Transverse colon (tissue), 4 donors: ENCODE data around the gene SIL1. TPM values are rescaled to one million over a fixed set of nuclear protein-coding genes. Genes with fewer than 3 reads are reported as not detected.
"Not testable (repeated sequence)": the region's sequence is repeated elsewhere in the genome, so short reads cannot be mapped to it uniquely, and the experiment has no call there.

ENCODE experiments used
- DNase-seq: peaks from one replicate; pipeline ENCODE4 v3.0.0-alpha.2; 2019
- H3K27ac ChIP-seq, 4 donors: fragments of 200-600 bp; sonication (generic); 2 replicates each; pipeline ENCODE4 v1.5.1; 2016 to 2018; ENCODE audit warnings: inconsistent platforms in 4 of 4
- H3K27me3 ChIP-seq: fragments of 200-600 bp; sonication (generic); 2 replicates; pipeline ENCODE4 v1.5.1; 2017; ENCODE audit warnings: inconsistent platforms
- H3K36me3 ChIP-seq, 4 donors: fragments of 200-600 bp; sonication (generic); 2 replicates each; pipeline ENCODE4 v1.5.1; 2017 to 2019; ENCODE audit warnings: inconsistent platforms in 4 of 4
- H3K4me1 ChIP-seq, 4 donors: fragments of 200-600 bp; sonication (generic); 2 replicates each; pipeline ENCODE4 v1.5.1; 2017 to 2020; ENCODE audit warnings: inconsistent platforms in 4 of 4
- H3K4me3 ChIP-seq, 4 donors: fragments of 200-600 bp; sonication (generic); 1 replicate in 1 of 4; 2 replicates in 3 of 4; pipeline versions ENCODE4 v1.5.1 to v1.6.1; 2017 to 2019; ENCODE audit warnings: inconsistent platforms in 4 of 4
- H3K9me3 ChIP-seq, 2 donors: fragments of 200-600 bp; sonication (generic); 2 replicates each; pipeline ENCODE4 v1.5.1; 2017 to 2019; ENCODE audit warnings: inconsistent platforms in 2 of 2
- EP300 ChIP-seq: sonication (generic); formaldehyde crosslinking; IDR thresholded peaks from one replicate; pipeline ENCODE4 v1.6.1; 2017; ENCODE audit warnings: antibody characterized with exemption, low read depth
- POLR2A ChIP-seq: fragments of 450-650 bp; IDR thresholded peaks from one replicate; pipeline ENCODE4 v1.6.1; 2016; ENCODE audit warnings: antibody characterized with exemption, mild to moderate bottlenecking, moderate library complexity
- POLR2AphosphoS5 ChIP-seq, 3 donors: sonication (generic); formaldehyde crosslinking; IDR thresholded peaks; one replicate each; pipeline ENCODE4 v1.6.1; 2016; ENCODE audit warnings: antibody characterized with exemption in 3 of 3
- WGBS, 2 donors: methylation state at CpG; one replicate each; pipeline ENCODE4 v1.1.5; 2018; ENCODE audit warnings: low coverage in 1 of 2; 5-methylcytosine and 5-hydroxymethylcytosine counted together
- in situ Hi-C, 4 donors: fragments of 200-750 bp; cut with MboI; loops; one replicate each; pipeline versions ENCODE4 v1.15.0 to v1.15.1; 2017; ENCODE audit warnings: low sequenced_read_pairs in 3 of 4, low pct_ligation_motif_present in 1 of 4, low pct_unique_long_range_greater_than_20kb in 1 of 4
- intact Hi-C: fragments of 100-400 bp; cut with DNase I; formaldehyde crosslinking; loops from one replicate; pipeline ENCODE4 v1.15.1; 2023; ENCODE audit warnings: low total_unique reads
- total RNA-seq, 4 donors: library from RNA; depleted of rRNA; stranded (reverse); fragments of >200 nt; gene quantifications; one replicate each; pipeline ENCODE4 v1.1.0, GENCODE V29; 2016
- TF ChIP-seq, protein P1 (sequence below), 5 experiments: fragments of 200-600 bp in 3 of 5; fragments of 450-650 bp in 2 of 5; sonication (generic) in 3 of 5; IDR thresholded peaks; 1 replicate in 2 of 5; 2 replicates in 3 of 5; pipeline ENCODE4 v1.5.1; 2016 to 2017; ENCODE audit warnings: antibody characterized with exemption in 5 of 5, inconsistent platforms in 3 of 5, mild to moderate bottlenecking in 2 of 5, moderate library complexity in 1 of 5

Gene SIL1
- total RNA-seq, 4 donors from 2014 or later: 11.1 to 38.1 (median 29.0) TPM

DNA sequence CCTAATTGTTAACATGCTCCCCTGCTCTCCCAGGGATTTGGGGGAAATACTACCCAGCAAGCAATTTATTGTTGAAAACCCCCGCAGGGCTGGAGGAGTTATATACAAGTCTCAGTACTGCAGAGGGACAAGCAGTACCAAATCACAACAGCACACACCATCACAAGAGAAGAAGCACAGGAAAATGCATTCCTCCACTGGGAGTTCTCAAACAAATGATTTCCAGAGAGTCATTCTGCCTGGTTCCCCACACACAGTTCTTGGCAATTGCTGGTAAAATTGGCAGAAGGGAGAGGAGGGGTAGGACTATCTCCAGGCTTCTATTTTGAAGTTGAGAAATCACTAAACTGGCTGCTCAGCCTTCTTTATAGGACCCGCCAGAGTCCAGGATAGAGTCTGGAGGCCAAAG is 16.8 kb downstream of the SIL1 start:
- Histone ChIP-seq H3K27ac (peak overlapping the region in 2 of 4 donors; percentile 0 to 26), H3K4me3 (no peak overlapping the region), H3K27me3 (no peaks in the 10 kb centered on the region), H3K9me3 (no peaks in the 10 kb centered on the region), H3K4me1 (peaks cover 46 to 85% (median 56%) of the 10 kb centered on the region in 4 donors), H3K36me3 (no peaks in the 10 kb centered on the region)
- intact Hi-C loops (no loop called here), in situ Hi-C loops (no loop called here)
- 33 to 53% methylated on average over 1 to 2 of the region's 2 CpGs for WGBS, 2 donors
- TF ChIP-seq POLR2A: no peak
- no peak for TF ChIP-seq EP300
- TF ChIP-seq POLR2AphosphoS5 (IDR thresholded peaks at IDR 0.05): no peak
- TF ChIP-seq, protein P1, sequence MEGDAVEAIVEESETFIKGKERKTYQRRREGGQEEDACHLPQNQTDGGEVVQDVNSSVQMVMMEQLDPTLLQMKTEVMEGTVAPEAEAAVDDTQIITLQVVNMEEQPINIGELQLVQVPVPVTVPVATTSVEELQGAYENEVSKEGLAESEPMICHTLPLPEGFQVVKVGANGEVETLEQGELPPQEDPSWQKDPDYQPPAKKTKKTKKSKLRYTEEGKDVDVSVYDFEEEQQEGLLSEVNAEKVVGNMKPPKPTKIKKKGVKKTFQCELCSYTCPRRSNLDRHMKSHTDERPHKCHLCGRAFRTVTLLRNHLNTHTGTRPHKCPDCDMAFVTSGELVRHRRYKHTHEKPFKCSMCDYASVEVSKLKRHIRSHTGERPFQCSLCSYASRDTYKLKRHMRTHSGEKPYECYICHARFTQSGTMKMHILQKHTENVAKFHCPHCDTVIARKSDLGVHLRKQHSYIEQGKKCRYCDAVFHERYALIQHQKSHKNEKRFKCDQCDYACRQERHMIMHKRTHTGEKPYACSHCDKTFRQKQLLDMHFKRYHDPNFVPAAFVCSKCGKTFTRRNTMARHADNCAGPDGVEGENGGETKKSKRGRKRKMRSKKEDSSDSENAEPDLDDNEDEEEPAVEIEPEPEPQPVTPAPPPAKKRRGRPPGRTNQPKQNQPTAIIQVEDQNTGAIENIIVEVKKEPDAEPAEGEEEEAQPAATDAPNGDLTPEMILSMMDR (IDR thresholded peaks at IDR 0.05): no peak
- no peak for DNase-seq

DNA sequence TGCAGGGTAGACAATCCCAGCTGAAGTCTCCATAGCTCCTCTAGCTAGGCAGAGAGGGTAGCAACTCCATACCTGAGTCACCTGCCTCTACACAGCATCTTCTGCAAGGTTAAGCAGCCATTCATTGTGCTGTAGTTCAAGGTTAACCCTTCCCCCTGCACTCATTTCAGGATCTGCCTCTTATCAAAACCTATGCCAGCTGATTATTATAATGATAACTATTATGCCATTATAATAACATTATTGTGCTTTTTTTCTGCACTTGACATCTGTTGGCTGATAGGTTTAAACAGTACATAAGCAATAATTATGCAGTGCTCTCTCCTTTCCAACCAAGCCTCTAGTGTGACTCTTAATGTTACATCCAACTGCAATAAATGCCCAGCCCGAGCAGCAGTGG is 17.3 kb downstream of the SIL1 start:
- no peaks in the 10 kb centered on the region for H3K9me3 ChIP-seq

DNA sequence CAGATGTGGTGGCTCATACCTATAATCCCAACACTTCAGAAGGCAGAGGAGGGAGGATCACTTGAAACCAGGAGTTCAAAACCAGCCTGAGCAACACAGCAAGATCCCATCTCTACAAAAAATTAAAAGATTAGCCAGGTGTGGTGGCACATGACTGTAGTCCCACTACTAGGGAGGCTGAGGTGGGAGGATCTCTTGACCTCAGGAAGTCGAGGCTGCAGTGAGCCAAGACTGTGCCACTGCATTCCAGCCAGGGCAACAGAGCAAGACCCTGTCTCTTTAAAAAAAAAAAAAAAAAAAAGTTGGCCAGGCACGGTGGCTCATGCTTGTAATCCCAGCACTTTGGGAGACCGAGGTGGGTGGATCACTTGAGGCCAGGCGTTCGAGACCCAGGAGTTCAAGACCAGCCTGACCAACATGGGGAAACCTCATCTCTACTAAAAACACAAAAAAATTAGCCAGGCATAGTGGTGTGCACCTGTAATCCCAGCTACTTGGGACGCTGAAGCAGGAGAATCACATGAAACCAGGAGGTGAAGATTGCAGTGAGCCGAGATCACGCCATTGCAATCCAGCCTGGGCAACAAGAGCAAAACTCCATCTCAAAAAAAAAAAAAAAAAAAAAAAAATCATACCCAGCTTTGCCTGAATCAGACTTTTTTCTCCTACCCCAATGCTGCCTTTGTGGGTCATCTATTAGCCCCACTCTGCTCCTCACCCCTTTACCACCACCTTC is 18.2 kb downstream of the SIL1 start:
- Histone ChIP-seq H3K4me1 (peaks cover 46 to 71% (median 51%) of the 10 kb centered on the region in 4 donors), H3K27ac (peak overlapping the region in 3 of 4 donors; percentile 34 to 72 (median 62))
- DNase-seq, intact Hi-C loops, H3K9me3 ChIP-seq, H3K4me3 ChIP-seq, H3K36me3 ChIP-seq, in situ Hi-C loops, H3K27me3 ChIP-seq: not testable (repeated sequence)
- WGBS, 2 donors: 51 to 72% methylated on average over 7 to 8 of the region's 8 CpGs

More for the DNA sequence above, 17.3 kb downstream of the SIL1 start:
- Histone ChIP-seq H3K27me3 (no peaks in the 10 kb centered on the region), H3K27ac (peak overlapping the region in 2 of 4 donors; percentile 0 to 1), H3K4me1 (peaks cover 46 to 80% (median 54%) of the 10 kb centered on the region in 4 donors), H3K4me3 (no peak overlapping the region), H3K36me3 (no peaks in the 10 kb centered on the region)
- in situ Hi-C loops (no loop called here), intact Hi-C loops (no loop called here)
- DNase-seq: no peak
- TF ChIP-seq POLR2A (no peak), POLR2AphosphoS5 (IDR thresholded peaks at IDR 0.05) (no peak), EP300 (no peak)
- TF ChIP-seq, protein P1 (IDR thresholded peaks at IDR 0.05): no peak
- WGBS, 2 donors: 45% methylated on average over 1 of the region's 1 CpG; no CpG with 5 or more reads in 1 of the 2 donors

DNA sequence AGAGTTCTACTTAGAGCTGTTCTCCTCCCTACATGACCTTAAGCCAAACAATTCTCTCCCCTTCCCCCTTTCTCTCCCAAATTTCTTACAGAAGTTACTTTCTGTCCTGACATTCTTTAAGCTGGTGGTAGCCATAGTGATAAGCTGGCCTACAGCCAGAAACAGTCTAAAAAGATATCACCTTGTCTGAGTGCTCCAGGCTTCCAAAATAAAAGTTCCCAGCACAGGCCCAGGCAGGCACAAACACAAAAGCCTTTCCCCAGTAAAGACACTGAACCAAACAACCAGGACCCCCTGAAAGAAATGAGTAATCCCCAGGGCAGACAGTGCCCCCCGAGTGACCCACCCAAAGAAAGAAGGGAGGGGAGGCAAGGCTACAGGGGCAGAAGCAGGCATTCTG is 19.2 kb downstream of the SIL1 start:
- H3K27me3 ChIP-seq: no peaks in the 10 kb centered on the region
- no peak for TF ChIP-seq POLR2A
- intact Hi-C loops: no loop called here
- in situ Hi-C loops: no loop called here
- WGBS, 2 donors: 19% methylated on average over 1 of the region's 1 CpG; no CpG with 5 or more reads in 1 of the 2 donors
- no peak overlapping the region for H3K4me3 ChIP-seq
- DNase-seq: peak; percentile 26
- peak overlapping the region; percentile 34 to 72 (median 56) for H3K27ac ChIP-seq
- no peaks in the 10 kb centered on the region for H3K36me3 ChIP-seq
- peaks cover 42 to 61% (median 47%) of the 10 kb centered on the region in 4 donors for H3K4me1 ChIP-seq
- no peaks in the 10 kb centered on the region for H3K9me3 ChIP-seq

DNA sequence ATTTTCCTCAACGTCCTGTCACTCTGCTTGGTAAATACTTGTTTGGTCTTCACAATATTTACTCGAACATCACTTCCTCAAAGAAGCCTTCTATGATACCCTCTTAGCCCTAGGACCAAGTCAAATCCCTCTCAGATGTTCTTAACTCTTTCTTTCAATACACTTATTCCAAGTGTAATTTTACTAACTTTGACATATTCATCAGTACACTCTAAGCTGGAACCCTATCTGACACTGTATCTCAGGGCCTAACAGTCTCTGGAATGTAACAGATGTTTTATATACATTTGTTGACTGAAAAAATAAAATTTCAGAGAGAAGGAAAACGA is 19.6 kb downstream of the SIL1 start:
- in situ Hi-C loops (no loop called here), intact Hi-C loops (no loop called here)
- Histone ChIP-seq H3K36me3 (no peaks in the 10 kb centered on the region), H3K4me3 (no peak overlapping the region), H3K27me3 (no peaks in the 10 kb centered on the region), H3K27ac (peak overlapping the region; percentile 34 to 72 (median 56)), H3K9me3 (no peaks in the 10 kb centered on the region), H3K4me1 (peaks cover 38 to 57% (median 44%) of the 10 kb centered on the region in 4 donors)
- no peak for TF ChIP-seq POLR2A
- TF ChIP-seq, protein P1 (IDR thresholded peaks at IDR 0.05): no peak
- no peak for TF ChIP-seq EP300
- TF ChIP-seq POLR2AphosphoS5 (IDR thresholded peaks at IDR 0.05): no peak
- 20 to 23% methylated on average over 3 of the region's 3 CpGs for WGBS, 2 donors
- no peak for DNase-seq
